Omental fat pad (tissue), 4 donors: ENCODE results near the gene IGFBP4. TPM values are rescaled to one million over a fixed set of nuclear protein-coding genes. Genes with fewer than 3 reads are reported as not detected.

Experiments used
- ATAC-seq: fragments of 150-250 bp; one replicate; pipeline ENCODE4 v1.9.1; 2016; ENCODE audit warnings: mild to moderate bottlenecking, moderate library complexity; ENCODE audit not compliant: low FRiP score
- DNase-seq: peaks from one replicate; pipeline ENCODE4 v3.0.0-alpha.2; 2019; ENCODE audit warnings: low spot score
- CTCF ChIP-seq, 3 donors: fragments of 450-650 bp; IDR thresholded peaks; one replicate each; pipeline ENCODE4 v1.5.1; 2016 to 2017; ENCODE audit warnings: antibody characterized with exemption in 3 of 3, mild to moderate bottlenecking in 3 of 3, moderate library complexity in 2 of 3
- total RNA-seq, 4 donors: library from RNA; depleted of rRNA; stranded (reverse); fragments of >200 nt; gene quantifications; one replicate each; pipeline ENCODE4 v1.1.0, GENCODE V29; 2016

Gene IGFBP4
- total RNA-seq, 4 donors from 2014 or later: 352 to 633 (median 429) TPM

- no peak for TF ChIP-seq CTCF (IDR thresholded peaks at IDR 0.05)
- ATAC-seq (no peak), DNase-seq (no peak)
Measured at GRCh38 chr17:40454613-40454995, 11.4 kb downstream of the IGFBP4 start.

GRCh38 chr17:40456396-40456951 is 13.2 kb downstream of the IGFBP4 start:
- TF ChIP-seq CTCF (IDR thresholded peaks at IDR 0.05): no peak
- DNase-seq (no peak), ATAC-seq (no peak)

GRCh38 chr17:40457369-40457768 is 14.1 kb downstream of the IGFBP4 start:
- no peak for DNase-seq
- TF ChIP-seq CTCF (IDR thresholded peaks at IDR 0.05): no peak
- no peak for ATAC-seq

- ATAC-seq (peak; percentile 25), DNase-seq (no peak)
- TF ChIP-seq CTCF (IDR thresholded peaks at IDR 0.05): no peak
Measured at GRCh38 chr17:40457964-40458791, 14.9 kb downstream of the IGFBP4 start.

GRCh38 chr17:40458851-40459482 is 15.7 kb downstream of the IGFBP4 start:
- DNase-seq (no peak), ATAC-seq (no peak)
- no peak for TF ChIP-seq CTCF (IDR thresholded peaks at IDR 0.05)

- DNase-seq: no peak
- no peak for ATAC-seq
- TF ChIP-seq CTCF (IDR thresholded peaks at IDR 0.05): no peak
Measured at GRCh38 chr17:40459636-40460603, 16.7 kb downstream of the IGFBP4 start.
